Measurements from ENCODE around the gene RAP2A.

- no peak for TF ChIP-seq POLR2AphosphoS5 (IDR thresholded peaks at IDR 0.05)
- TF ChIP-seq POLR2A (IDR thresholded peaks at IDR 0.05), result no peak
Measured at GRCh38 chr13:97485320-97485719, 51.4 kb downstream of the RAP2A start.
